GM12864 (cell line): Measurements from ENCODE around the gene HAPLN3.

ENCODE experiments used
- DNase-seq: peaks from one replicate; pipeline ENCODE4 v3.0.0-alpha.2; 2011; ENCODE audit warnings: low read depth
- H3K4me3 ChIP-seq: 2 replicates; pipeline ENCODE4 v1.5.1; 2011; ENCODE audit warnings: mild to moderate bottlenecking, low read depth, low read length, control low read depth
- TF ChIP-seq, protein P1 (sequence below): IDR thresholded peaks from 2 replicates; pipeline ENCODE4 v1.5.1; 2011; ENCODE audit warnings: low read depth, mild to moderate bottlenecking, moderate library complexity, low read length, control low read depth, inconsistent platforms; ENCODE audit errors: missing control alignments

The HAPLN3 gene

DNA sequence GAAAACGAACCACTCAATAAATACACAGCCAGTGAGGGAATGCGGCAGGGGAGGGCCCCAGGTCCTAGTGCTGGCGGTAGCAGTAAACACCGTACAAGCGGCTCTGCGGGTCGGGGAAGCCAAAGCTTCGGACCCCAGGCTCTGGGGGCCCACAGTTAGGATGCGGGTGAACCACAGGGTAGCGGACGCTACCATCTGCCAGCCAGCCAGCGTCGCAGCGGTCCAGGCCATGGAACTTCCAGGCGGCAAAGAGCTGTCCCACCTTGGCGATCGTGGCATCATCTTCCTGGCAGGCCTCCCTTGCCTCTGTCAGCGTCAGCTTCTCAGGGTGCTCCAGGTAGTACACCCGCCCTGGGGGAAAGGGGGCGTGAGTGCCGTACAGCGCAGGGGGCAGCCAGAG, 17.4 kb downstream of the HAPLN3 start:
- TF ChIP-seq, protein P1, sequence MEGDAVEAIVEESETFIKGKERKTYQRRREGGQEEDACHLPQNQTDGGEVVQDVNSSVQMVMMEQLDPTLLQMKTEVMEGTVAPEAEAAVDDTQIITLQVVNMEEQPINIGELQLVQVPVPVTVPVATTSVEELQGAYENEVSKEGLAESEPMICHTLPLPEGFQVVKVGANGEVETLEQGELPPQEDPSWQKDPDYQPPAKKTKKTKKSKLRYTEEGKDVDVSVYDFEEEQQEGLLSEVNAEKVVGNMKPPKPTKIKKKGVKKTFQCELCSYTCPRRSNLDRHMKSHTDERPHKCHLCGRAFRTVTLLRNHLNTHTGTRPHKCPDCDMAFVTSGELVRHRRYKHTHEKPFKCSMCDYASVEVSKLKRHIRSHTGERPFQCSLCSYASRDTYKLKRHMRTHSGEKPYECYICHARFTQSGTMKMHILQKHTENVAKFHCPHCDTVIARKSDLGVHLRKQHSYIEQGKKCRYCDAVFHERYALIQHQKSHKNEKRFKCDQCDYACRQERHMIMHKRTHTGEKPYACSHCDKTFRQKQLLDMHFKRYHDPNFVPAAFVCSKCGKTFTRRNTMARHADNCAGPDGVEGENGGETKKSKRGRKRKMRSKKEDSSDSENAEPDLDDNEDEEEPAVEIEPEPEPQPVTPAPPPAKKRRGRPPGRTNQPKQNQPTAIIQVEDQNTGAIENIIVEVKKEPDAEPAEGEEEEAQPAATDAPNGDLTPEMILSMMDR: no peak
- DNase-seq: no peak
- H3K4me3 ChIP-seq: no peak overlapping the region

DNA sequence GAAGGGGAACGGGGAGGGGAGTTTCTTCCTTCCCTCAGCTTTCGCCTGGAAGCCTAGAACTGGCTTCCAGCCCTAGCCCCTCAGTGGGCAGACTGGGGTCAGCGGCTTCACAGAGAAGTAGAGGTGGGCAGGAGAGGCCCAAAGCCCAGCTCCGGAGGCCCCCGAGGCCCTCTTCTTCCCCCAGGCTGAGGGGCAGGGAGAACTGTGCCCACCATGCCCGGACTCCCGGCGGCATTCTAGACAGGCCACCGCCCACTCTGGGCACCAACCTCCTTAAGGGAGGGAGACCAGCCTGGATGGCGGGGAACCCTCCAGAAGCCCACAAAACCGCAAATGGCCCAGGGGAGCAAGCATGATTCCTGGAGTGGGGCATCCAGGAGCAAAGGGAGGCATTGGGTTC, 17.9 kb downstream of the HAPLN3 start:
- H3K4me3 ChIP-seq: no peak overlapping the region
- TF ChIP-seq, protein P1: no peak
- DNase-seq: no peak

DNA sequence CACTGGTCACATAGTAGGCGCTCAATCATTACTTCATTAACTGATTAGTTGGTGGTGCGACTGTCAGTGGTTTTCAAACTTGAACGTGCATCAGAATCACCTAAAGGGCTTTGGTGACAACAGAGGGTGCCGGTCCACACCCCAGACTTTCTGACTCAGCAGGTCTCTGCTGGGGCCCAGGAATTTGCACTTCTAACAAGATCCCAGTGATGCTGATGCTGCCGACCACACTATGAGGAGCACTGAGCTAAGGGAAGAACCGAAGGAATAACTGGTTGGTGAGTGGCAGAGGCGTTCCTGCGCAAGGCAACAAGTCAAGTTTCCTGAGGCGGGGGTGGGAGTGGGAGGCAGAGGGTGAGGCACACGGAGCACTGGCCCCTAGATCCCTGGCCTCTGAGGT, 18.8 kb downstream of the HAPLN3 start:
- TF ChIP-seq, protein P1: no peak
- DNase-seq: no peak
- H3K4me3 ChIP-seq: no peak overlapping the region

DNA sequence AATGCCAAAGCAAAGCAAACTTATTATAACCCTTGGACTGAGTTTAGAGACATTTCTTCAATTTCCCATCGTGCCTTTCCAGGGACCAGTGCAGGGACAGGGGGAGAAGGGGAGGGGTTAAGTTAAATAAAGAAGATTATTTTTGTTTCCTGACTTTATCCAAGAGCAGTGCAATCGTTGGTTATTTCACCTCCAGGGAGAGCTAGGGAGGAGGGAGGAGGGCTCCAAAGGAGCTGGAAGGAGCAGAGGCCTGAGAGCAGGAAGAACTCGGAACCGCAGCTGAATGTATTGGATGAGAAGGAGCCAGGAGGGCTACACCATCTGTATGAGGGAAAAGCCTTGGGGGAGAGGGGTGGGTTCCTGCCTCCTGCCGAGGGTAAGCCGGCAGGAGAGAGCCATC, 20.7 kb downstream of the HAPLN3 start:
- TF ChIP-seq, protein P1: no peak
- no peak for DNase-seq
- H3K4me3 ChIP-seq: no peak overlapping the region

DNA sequence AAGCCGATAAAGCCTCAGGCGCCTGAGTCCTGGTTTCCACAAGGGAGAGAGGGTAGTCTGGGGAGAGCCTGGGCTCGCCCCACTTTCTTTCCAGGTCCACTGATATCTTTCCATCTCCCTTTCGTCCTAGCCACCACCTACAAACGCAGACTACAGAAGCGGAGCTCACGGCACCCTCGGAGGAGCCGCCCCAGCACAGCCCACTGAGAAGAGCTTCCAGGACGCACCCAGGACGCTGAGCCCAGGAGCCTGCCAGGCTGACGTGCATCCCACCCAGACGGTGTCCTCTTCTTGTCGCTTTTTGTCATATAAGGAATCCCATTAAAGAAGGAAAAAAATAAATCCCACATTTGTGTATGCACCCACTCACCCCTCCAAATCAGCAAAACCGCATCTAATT, 21.1 kb downstream of the HAPLN3 start:
- no peak for DNase-seq
- TF ChIP-seq, protein P1: no peak
- no peak overlapping the region for H3K4me3 ChIP-seq

DNA sequence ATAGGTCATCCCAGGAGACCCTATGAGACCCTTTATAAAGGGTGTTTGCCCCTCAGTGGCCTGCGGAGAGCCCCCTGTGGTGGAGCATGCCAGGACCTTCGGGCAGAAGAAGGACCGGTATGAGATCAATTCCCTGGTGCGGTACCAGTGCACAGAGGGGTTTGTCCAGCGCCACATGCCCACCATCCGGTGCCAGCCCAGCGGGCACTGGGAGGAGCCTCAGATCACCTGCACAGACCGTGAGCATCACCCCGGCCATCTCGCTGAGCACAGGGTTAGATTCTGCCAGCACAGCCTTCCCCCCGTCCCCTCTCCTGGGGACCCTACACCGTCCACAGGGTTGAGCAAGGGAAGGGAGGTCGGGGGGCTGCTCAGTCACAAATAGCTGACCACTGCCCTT, 21.6 kb downstream of the HAPLN3 start:
- no peak for DNase-seq
- TF ChIP-seq, protein P1: no peak
- H3K4me3 ChIP-seq: no peak overlapping the region

DNA sequence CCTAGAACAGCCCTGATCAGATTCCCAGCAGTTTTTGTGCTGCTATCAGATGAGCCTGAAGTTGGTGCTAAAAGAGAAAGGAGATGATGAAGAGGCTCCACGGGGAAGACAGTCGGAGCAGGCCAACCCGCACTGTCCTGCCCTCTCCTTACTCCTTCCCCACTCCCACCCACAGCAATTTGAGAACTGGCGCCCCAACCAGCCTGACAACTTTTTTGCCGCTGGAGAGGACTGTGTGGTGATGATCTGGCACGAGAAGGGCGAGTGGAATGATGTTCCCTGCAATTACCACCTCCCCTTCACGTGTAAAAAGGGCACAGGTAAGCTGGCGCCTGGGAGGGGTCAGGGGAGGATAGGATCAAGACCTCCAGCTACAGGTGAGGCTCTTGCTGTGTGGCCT, 22.6 kb downstream of the HAPLN3 start:
- no peak for DNase-seq
- TF ChIP-seq, protein P1: no peak
- no peak overlapping the region for H3K4me3 ChIP-seq
